ENCODE data around the gene SLX9. TPM values are rescaled to one million over a fixed set of nuclear protein-coding genes. Genes with fewer than 3 reads are reported as not detected.

SLX9 gene
- total RNA-seq, 6 experiments from 2014 or later, result 15.0 to 27.9 (median 17.1) TPM

DNA sequence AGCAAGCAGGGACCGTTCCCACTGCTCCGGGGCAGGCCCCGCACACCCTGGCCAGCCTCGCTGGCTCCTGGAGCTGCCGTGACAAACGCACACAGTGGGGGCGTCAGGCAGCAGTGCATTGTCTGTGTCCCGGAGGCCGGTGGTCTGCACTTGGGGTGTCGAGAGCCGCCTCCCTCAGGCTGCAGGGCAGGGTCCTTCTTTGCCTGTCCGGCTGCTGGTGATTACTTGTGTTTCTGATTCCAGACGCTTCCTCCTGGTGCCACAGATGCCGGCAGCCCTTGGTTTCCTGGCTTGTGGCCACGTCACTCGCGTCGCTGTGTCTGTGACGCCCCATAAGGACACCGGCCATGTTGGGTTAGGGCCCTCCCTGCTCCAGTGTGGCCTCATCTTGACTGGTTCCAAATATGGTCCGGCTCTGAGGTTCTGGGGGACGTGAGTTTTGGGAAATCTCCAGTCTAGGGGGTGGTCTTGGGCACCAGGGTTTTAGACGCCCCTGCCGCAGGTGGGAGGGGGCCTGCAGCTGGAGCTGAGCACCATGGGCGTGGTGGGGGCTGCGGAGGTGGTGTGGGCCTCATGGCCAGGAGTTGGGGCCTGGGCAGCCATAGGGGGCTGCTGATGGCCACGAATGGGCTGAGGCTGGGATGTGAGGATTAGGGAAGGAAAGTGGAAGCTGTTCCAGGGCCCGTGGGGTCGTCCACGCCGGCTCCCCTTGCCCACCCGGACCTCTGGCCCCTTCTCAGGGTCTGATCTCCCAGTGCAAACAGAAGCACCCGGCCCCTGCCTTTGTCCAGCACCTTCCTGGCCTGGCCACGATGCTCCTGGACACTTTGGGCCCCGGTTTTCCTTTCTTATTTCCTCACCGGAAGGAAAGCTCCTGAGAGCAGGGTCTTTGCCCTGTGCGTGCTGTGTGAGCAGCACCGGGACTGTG, 41.0 kb downstream of the SLX9 start:
- WGBS (ENCODE audit: insufficient coverage, low coverage, low lambda C conversion rate, missing lambda C conversion rate), result 89% methylated on average over 3 of the region's 38 CpGs
- no peaks in the 10 kb centered on the region for H3K4me1 ChIP-seq
- no peaks in the 10 kb centered on the region for H3K27me3 ChIP-seq
- ATAC-seq (no peak), DNase-seq (no peak)
- H3K36me3 ChIP-seq, result no peaks in the 10 kb centered on the region
- no peak overlapping the region for H3K4me3 ChIP-seq
- H3K9me3 ChIP-seq, result no peaks in the 10 kb centered on the region
- no peak overlapping the region for H3K27ac ChIP-seq
- no peak for TF ChIP-seq POLR2A (IDR thresholded peaks at IDR 0.05)
- TF ChIP-seq, protein P1, sequence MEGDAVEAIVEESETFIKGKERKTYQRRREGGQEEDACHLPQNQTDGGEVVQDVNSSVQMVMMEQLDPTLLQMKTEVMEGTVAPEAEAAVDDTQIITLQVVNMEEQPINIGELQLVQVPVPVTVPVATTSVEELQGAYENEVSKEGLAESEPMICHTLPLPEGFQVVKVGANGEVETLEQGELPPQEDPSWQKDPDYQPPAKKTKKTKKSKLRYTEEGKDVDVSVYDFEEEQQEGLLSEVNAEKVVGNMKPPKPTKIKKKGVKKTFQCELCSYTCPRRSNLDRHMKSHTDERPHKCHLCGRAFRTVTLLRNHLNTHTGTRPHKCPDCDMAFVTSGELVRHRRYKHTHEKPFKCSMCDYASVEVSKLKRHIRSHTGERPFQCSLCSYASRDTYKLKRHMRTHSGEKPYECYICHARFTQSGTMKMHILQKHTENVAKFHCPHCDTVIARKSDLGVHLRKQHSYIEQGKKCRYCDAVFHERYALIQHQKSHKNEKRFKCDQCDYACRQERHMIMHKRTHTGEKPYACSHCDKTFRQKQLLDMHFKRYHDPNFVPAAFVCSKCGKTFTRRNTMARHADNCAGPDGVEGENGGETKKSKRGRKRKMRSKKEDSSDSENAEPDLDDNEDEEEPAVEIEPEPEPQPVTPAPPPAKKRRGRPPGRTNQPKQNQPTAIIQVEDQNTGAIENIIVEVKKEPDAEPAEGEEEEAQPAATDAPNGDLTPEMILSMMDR (IDR thresholded peaks at IDR 0.05), result no peak
- intact Hi-C loops (cut with DNase I), result no loop called here

DNA sequence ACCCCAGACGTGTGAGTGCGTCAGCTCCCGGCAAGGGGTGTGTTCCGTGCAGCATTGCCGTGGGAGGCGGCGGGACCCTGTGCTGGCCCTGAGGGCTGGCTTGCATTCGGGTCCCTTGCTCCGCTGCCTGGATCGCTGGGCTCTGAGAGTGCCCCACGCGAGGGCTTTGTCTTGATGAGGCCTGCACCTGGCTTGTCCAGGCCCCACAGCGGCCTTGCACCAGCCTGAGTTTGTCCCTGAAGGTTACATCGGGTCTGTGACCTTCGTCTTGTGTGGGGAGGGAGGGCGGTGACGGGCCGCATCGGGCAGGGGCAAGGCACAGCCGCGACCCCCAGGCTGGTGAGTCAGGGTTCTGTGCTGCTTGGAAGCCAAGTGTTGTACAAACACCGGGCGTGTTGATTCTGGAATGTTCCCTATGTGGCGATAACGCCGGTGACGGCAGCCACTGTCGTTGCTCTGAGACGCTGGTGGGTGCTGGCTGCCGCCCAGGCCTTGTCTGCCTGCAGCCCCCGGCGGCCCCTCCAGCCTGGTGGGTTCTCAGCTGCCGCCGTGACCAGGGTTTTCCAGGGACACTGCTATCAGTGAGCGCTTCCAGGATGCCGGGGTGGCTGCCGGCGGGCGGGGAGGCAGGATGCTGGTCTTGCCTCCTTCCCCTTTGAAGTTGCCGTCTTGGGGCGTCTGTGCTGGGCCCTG, 42.9 kb downstream of the SLX9 start:
- DNase-seq (peak in 2 of 3 donors; percentile 43 to 57), ATAC-seq (peak; percentile 25 to 51 (median 34))
- no peak for TF ChIP-seq POLR2A (IDR thresholded peaks at IDR 0.05)
- TF ChIP-seq, protein P1 (IDR thresholded peaks at IDR 0.05), result no peak
- Histone ChIP-seq H3K36me3 (no peaks in the 10 kb centered on the region), H3K4me3 (no peak overlapping the region), H3K4me1 (no peaks in the 10 kb centered on the region), H3K27ac (peak overlapping the region in 1 of 3 donors; percentile 17), H3K27me3 (no peaks in the 10 kb centered on the region), H3K9me3 (no peaks in the 10 kb centered on the region)
- intact Hi-C loops (cut with DNase I), result no loop called here
- no CpG with 5 or more reads among the region's 41 CpGs for WGBS (ENCODE audit: insufficient coverage, low coverage, low lambda C conversion rate, missing lambda C conversion rate)

DNA sequence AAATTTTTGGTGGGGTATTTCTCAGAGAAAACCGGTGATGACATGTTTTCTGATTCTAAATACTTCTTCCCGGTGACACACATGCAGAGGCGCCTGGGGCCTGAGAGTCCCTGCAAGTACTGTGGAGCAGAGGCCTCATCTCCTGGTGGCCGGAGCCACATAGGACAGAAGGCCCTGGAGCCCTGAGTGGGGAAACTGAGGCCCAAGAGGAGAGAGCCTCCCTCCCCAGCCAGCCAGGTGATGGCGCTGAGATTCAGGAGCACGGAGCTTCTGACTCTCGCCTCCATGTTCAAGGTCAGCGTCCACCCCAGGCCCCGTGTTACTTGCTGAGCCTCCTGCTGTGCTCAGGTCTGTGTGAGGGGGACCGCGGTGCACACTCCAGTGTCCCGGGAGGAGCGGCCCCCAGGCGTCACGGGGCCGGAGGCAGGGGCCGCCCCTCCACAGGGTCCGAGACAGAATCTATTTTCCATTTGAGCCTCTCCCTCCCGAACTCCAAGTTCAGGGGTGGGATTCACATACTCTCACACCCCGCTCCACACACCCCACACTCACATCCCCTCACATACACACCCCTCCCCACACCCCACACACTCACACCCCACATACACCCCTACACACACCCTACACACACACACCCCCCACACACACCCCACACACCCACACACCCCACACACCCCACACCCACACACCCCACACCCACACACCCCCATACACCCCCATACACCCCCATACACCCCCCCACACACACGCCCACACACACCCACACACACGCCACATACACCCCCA, 43.8 kb downstream of the SLX9 start:
- H3K27ac ChIP-seq, result no peak overlapping the region
- ATAC-seq, result no peak
- H3K4me3 ChIP-seq, result no peak overlapping the region
- WGBS (ENCODE audit: insufficient coverage, low coverage, low lambda C conversion rate, missing lambda C conversion rate), result 91% methylated on average over 4 of the region's 22 CpGs
- intact Hi-C loops (cut with DNase I), result no loop called here
- no peaks in the 10 kb centered on the region for H3K4me1 ChIP-seq
- no peaks in the 10 kb centered on the region for H3K27me3 ChIP-seq
- no peak for TF ChIP-seq POLR2A (IDR thresholded peaks at IDR 0.05)
- TF ChIP-seq, protein P1 (IDR thresholded peaks at IDR 0.05), result no peak
- no peaks in the 10 kb centered on the region for H3K36me3 ChIP-seq
- DNase-seq, result peak in 1 of 3 donors; percentile 10
- no peaks in the 10 kb centered on the region for H3K9me3 ChIP-seq

DNA sequence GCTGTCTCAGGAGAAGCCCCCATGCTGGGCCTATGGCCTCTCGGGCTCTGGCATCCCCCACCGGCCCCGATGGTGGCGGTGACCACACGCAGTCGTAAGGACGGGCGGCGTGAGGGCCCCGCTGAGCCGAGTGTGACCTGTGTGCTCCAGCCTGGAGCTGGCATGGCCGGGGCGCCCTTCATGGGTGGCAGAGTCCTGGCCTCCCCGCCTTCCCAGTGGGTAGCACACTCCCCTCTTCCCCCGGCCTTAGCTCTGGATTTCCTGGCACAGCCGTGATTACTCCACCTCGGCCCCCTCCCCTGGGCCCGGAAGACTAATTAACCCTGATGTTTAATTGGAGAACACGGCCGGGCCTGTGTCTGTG, 44.6 kb downstream of the SLX9 start:
- no peaks in the 10 kb centered on the region for H3K9me3 ChIP-seq
- no peak overlapping the region for H3K4me3 ChIP-seq
- TF ChIP-seq POLR2A (IDR thresholded peaks at IDR 0.05), result no peak
- TF ChIP-seq, protein P1 (IDR thresholded peaks at IDR 0.05), result no peak
- no peaks in the 10 kb centered on the region for H3K4me1 ChIP-seq
- intact Hi-C loops (cut with DNase I), result no loop called here
- no peaks in the 10 kb centered on the region for H3K27me3 ChIP-seq
- peak in 1 of 4 donors; percentile 2 for ATAC-seq
- no peaks in the 10 kb centered on the region for H3K36me3 ChIP-seq
- peak in 2 of 3 donors; percentile 19 to 50 for DNase-seq
- WGBS (ENCODE audit: insufficient coverage, low coverage, low lambda C conversion rate, missing lambda C conversion rate), result 62% methylated on average over 11 of the region's 20 CpGs
- H3K27ac ChIP-seq, result no peak overlapping the region

Measured in right lobe of liver (tissue), 6 donors.